Colonic mucosa (tissue), 4 donors: ENCODE results near the gene CPNE2. TPM values are rescaled to one million over a fixed set of nuclear protein-coding genes. Genes with fewer than 3 reads are reported as not detected.

ENCODE experiments used
- DNase-seq: peaks from one replicate; pipeline ENCODE4 v3.0.0-alpha.2; 2020
- H3K27ac ChIP-seq: fragments of 200-600 bp; one replicate; pipeline ENCODE4 v1.8.0; 2021
- H3K27me3 ChIP-seq: fragments of 200-600 bp; one replicate; pipeline ENCODE4 v1.8.0; 2021
- H3K36me3 ChIP-seq: fragments of 200-600 bp; one replicate; pipeline ENCODE4 v1.8.0; 2021
- H3K4me1 ChIP-seq: fragments of 200-600 bp; one replicate; pipeline ENCODE4 v1.8.0; 2021; ENCODE audit warnings: mild to moderate bottlenecking
- H3K4me3 ChIP-seq: fragments of 200-600 bp; one replicate; pipeline ENCODE4 v1.8.0; 2021
- H3K9ac ChIP-seq, 2 donors: one replicate each; pipeline ENCODE4 v1.7.0; 2013; ENCODE audit warnings: control low read depth in 2 of 2, low read depth in 2 of 2, low read length in 2 of 2
- H3K9me3 ChIP-seq: fragments of 200-600 bp; one replicate; pipeline ENCODE4 v1.8.0; 2021
- CTCF ChIP-seq: fragments of 200-600 bp; IDR thresholded peaks from one replicate; pipeline ENCODE4 v1.8.0; 2022; ENCODE audit warnings: antibody characterized with exemption, mild to moderate bottlenecking
- intact Hi-C: fragments of 100-400 bp; cut with DNase I; formaldehyde crosslinking; loops from one replicate; pipeline ENCODE4 v1.14.1; 2022
- total RNA-seq, 2 donors: library from RNA; stranded (reverse); fragmentation: NEBNext Ultra II Directional in 1 of 2; extraction: Animal tissue kit (Norgen Biotek cat#: 25700) in 1 of 2; gene quantifications; one replicate each; pipeline ENCODE4 v1.2.1, GENCODE V29; 2021
- donor health status: healthy.
- donor health status: DM: no; HTN: no; CAD: no.
- donor health status: DM: no; HTN: no; CAD: no.

Gene CPNE2
- total RNA-seq, 2 donors from 2014 or later: 38.6 to 53.3 TPM

- intact Hi-C loops: no loop called here
- H3K36me3 ChIP-seq: no peaks in the 10 kb centered on the region
- H3K9ac ChIP-seq: no peak overlapping the region
- no peaks in the 10 kb centered on the region for H3K9me3 ChIP-seq
- H3K27ac ChIP-seq: no peak overlapping the region
- H3K27me3 ChIP-seq: no peaks in the 10 kb centered on the region
- DNase-seq: no peak
- TF ChIP-seq CTCF: no peak
- no peaks in the 10 kb centered on the region for H3K4me1 ChIP-seq
- H3K4me3 ChIP-seq: no peak overlapping the region
Observed at GRCh38 chr16:57113664-57114063, 21.3 kb downstream of the CPNE2 start.

DNA sequence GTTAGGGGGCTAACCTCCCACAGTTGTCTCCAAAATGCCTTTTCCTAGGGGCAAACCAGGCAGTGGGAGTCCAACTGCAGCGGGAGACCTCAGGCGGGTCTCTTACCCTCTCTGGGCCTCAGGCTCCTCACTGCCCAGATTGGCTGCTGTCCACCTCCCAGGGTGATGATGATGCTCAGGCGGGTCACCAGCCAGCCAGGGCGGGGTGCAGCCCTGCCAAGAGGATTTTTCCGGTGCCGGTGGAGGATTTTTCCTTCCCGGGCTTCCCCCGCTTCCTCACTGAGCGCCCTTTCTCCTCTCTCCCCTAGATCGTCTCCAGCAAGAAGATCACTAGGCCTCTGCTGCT, 22.8 kb downstream of the CPNE2 start:
- H3K9ac ChIP-seq: no peak overlapping the region
- no peak overlapping the region for H3K27ac ChIP-seq
- H3K4me1 ChIP-seq: no peaks in the 10 kb centered on the region
- H3K27me3 ChIP-seq: no peaks in the 10 kb centered on the region
- no peak for DNase-seq
- H3K9me3 ChIP-seq: no peaks in the 10 kb centered on the region
- intact Hi-C loops: no loop called here
- H3K4me3 ChIP-seq: no peak overlapping the region
- H3K36me3 ChIP-seq: no peaks in the 10 kb centered on the region
- TF ChIP-seq CTCF: no peak

DNA sequence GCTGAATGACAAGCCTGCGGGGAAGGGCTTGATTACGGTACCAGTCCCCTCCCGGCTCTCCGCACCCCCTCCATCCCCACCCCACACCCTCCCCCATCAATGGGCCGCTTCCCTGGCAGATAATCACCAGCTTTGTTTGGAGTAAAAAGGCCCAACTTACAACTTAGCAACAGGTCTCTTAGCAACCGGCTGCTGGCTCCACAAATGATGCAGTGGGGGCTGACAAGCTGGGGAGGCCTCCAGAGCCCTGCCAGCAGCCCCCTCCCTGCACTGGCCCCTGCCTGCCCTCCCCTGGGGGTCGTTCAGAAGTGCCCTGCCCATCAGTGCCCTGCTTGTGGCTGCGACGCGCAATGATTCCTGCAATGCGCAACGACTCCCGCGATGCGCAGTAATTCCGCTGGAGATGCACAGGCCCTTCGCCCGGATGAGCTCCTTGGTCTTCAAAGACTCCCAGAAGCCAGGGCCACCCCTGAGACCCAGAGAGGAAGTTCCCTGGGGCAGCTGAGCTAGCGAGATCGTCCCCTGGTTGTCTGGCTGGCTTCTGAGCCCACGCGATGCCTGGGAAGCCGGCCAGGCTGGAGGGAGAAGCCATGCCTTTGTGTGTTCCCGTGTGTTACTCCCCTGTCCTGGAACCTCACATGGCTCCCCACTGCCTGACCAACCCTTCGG, 23.3 kb downstream of the CPNE2 start:
- intact Hi-C loops: no loop called here
- Histone ChIP-seq H3K4me1 (no peaks in the 10 kb centered on the region), H3K9me3 (no peaks in the 10 kb centered on the region), H3K27me3 (no peaks in the 10 kb centered on the region), H3K4me3 (no peak overlapping the region), H3K36me3 (no peaks in the 10 kb centered on the region), H3K27ac (no peak overlapping the region), H3K9ac (no peak overlapping the region)
- TF ChIP-seq CTCF: no peak
- no peak for DNase-seq

DNA sequence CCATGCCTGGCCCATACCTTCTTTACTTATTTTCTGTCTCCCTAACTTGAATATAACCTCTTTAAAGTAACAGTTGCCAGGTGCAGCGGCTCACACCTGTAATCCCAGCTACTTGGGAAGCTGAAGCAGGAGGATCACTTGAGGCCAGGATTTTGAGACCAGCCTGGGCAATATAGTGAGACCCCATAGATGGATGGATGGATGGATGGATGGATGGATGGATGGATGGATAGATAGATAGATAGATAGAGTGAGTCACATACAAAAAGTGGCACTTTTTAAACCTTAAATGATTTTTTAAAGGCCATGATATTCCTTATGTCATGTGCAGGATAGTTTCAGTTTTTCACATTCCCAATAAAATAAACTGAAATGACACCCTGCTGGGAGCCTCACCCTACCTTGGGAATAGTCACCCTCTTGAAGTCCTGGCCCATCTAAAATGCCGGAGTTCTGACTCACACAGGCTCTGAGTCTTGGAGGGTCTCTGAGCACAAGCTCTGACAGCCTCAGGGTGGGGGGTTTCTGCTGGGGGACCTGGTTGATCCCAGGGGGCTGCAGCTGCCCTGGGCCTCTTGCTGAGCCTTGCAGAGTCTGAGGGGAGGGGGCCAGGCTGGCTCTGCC, 26.2 kb downstream of the CPNE2 start:
- Histone ChIP-seq H3K27me3 (no peaks in the 10 kb centered on the region), H3K27ac (no peak overlapping the region), H3K4me1 (no peaks in the 10 kb centered on the region), H3K36me3 (no peaks in the 10 kb centered on the region), H3K9me3 (no peaks in the 10 kb centered on the region), H3K9ac (no peak overlapping the region), H3K4me3 (no peak overlapping the region)
- TF ChIP-seq CTCF: no peak
- no peak for DNase-seq
- intact Hi-C loops: no loop called here

DNA sequence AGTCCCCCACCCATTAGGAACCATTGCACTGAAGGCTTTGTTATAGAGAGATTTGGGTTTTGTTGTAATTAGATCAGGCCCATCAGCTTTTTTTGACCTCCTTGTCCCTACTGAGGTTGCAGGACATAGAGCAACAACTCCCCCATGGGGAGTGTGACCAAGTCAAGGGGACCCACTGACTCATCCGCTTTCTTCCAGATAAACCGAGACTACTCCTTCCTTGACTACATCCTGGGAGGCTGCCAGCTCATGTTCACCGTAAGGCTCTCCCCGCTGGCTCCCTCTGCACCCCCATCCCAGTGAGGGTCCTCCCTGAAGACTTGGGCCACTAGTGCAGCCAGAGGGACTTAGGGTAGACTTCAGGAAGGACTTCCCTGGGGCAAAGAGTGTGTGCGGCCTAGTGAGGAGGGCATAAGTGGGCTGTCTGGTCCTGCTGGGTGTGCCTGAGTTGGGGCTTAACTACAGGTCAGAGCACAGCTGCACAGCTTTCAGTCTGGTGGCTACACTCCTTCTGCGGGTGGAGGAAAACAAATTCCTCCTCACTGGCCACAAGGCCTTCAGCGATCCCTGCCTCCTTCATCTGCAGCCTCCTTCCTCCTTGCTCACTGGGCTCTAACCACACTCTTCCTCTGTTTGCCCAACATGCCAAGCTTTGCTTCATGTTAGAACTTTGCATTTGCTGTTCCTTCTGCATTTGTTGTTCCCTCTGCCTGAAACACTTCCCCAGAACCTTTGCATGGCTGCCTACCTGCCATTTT, 31.0 kb downstream of the CPNE2 start:
- Histone ChIP-seq H3K9me3 (no peaks in the 10 kb centered on the region), H3K27ac (no peak overlapping the region), H3K4me1 (no peaks in the 10 kb centered on the region), H3K4me3 (no peak overlapping the region), H3K27me3 (no peaks in the 10 kb centered on the region), H3K9ac (no peak overlapping the region), H3K36me3 (no peaks in the 10 kb centered on the region)
- intact Hi-C loops: no loop called here
- no peak for TF ChIP-seq CTCF
- no peak for DNase-seq
